HG03521 (cell line): Measurements from ENCODE around the gene DAPK3.
"Not testable (repeated sequence)": the region's sequence is repeated elsewhere in the genome, so short reads cannot be mapped to it uniquely, and the experiment has no call there.

ENCODE experiments used
- ATAC-seq: cut with Tn5 transposase; IDR thresholded peaks from one replicate; pipeline ENCODE4 v1.9.1; 2021; ENCODE audit warnings: mild to moderate bottlenecking, moderate library complexity; ENCODE audit not compliant: unreplicated experiment

Gene DAPK3

GRCh38 chr19:3955688-3956087 lies 15.2 kb downstream of the DAPK3 start:
- no peak for ATAC-seq

DNA sequence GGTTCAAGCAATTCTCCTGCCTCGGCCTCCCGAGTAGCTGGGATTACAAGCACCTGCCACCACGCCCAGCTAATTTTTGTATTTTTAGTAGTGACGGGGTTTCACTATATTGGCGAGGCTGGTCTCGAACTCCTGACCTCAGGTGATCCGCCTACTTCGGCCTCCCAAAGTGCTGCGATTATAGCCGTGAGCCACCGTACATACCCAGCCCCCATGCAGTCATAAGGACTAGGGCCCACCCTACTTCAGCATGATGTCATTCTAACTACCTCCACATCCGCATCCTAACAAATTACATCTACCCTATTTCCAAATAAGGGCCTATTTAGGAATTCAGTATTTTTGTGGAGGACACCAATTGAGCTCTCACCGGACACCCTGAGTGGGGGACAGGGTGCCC lies 15.6 kb downstream of the DAPK3 start:
- not testable (repeated sequence) for ATAC-seq

GRCh38 chr19:3954107-3954506 lies 16.8 kb downstream of the DAPK3 start:
- ATAC-seq = no peak

DNA sequence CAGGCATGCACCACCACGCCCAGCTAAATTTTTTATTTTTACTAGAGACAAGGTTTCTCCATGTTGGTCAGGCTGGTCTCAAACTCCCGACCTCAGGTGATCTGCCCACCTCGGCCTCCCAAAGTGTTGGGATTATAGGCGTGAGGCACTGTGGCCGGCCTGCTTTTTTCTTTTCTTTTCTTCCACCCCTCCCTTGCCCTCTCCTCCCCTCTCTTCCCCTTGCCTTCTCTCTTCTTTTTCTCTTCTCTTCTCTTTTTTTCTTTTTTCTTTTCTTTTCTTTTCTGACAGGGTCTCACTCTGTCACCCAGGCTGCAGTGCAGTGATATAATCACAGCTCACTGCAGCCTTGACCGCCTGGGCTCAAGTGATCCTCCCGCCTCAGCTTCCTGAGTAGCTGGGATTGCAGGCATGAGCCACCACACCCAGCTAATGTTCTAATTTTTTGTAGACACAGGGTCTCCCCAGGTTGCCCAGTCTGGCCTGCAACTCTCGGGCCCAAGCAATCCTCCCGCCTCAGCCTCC lies 18.1 kb downstream of the DAPK3 start:
- ATAC-seq = not testable (repeated sequence)

DNA sequence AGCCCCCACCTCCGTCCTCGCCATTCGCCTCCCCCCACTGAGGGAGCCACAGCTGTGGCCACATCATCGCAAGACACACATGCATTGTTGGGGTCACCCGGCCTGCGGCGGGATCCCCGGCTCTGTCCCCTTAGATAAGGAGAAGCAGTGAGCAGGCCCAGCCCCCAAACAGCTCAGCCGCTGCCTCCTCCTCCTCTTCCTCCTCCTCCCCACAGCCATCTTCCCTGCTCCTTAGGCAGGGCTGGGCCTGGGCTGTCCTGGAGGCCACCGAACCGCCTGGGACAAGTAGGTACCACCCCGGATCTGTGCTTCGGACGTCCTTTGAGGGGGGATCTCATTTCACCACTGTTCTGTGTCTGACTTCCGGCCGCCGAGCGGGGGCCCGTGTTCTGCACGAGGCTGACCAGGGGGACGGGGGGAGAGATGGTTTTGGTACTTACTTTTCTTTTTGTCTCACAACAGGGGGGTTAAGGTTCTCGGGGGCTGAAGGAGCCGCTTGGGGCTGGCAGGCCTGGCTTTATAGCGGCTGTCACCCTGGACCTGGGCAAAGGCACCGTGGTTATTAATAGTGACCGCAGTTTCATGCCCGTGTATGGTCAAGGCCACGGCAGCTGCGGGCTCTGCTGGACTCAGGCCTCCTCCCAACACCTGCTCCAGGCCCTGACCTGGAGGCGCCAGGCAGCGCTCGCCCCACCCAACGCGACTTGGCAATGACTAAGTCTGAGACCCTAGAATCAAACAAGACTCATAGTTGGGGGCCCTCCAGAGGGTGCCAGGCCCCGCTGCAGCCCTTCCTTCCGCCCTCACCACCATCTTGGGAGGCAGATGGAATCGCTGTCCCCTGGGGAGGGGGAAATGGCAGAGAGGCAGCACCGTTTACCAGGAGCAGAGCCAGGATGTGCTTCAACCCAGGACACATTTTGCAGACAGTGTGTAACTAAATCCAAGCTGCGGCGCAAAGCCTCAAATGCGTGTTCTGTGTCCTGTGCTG lies 19.7 kb downstream of the DAPK3 start:
- ATAC-seq = no peak

DNA sequence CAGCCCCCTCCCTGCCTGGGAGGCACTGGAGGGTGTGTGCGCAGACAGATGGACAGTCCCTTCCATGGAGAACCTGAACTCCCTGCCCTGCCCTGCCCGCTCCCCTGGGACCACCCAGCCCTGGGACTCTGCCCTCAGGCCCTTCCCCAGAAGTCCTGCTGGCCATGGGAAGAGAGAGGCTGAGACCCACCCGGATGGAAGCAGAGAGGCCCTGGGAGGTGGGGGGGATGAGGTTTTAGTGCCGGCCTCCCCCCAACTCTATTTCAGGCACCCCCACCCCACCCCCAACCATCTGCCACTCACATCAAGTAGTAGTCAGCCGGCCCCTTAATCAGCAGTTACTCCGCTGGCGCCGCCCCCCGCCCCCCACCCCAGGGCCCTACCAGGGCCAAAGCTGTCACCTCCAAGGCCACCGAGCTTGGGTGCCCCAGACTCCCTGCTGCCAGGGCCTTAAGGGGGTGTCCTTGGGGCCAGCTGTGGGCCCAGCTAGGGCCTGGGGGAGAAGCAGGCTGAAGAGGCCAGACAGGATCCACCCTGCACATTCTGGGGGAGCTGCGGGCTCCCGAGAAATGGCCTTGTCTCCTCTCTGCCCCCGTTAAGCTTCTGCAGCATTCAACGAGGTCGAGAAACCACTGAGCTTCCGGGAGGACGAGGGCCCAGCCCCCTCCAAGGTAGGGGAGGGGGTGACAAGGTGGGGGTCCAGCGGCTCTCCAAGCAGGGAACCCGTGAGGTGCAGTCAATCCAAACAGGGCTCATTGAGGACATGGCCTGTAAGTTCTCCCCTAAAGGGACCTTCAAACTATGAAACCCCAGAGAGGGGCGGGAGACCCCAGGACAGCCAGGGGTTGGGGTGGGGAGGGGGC lies 20.7 kb downstream of the DAPK3 start:
- ATAC-seq = no peak

- no peak for ATAC-seq
Observed at GRCh38 chr19:3949294-3949693, 21.6 kb downstream of the DAPK3 start.

DNA sequence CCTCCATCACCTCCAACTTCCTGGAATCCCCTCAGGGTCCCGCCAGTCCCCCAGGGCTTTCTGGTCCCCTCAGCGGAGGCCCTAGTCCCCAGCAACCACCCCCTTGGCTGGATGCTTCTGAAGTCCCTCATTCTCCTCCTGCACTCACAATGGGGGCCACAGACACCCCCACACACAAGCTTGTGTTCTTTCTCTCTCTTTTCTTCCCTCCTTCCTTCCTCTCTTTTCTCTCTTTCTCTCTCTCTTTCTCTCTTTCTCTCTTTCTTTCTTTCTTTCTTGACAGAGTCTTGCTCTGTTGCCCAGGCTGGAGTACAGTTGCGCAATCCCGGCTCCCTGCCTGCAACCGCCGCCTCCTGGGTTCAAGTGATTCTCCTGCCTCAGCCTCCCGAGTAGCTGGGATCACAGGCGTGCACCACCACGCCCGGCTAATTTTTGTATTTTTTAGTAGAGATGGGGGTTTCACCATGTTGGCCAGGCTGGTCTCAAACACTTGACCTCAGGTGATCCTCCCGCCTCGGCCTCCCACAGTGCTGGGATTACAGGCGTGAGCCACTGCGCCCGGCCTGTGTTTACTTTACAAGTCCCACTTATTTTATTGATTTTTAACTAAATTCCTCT lies 23.5 kb downstream of the DAPK3 start:
- not testable (repeated sequence) for ATAC-seq

DNA sequence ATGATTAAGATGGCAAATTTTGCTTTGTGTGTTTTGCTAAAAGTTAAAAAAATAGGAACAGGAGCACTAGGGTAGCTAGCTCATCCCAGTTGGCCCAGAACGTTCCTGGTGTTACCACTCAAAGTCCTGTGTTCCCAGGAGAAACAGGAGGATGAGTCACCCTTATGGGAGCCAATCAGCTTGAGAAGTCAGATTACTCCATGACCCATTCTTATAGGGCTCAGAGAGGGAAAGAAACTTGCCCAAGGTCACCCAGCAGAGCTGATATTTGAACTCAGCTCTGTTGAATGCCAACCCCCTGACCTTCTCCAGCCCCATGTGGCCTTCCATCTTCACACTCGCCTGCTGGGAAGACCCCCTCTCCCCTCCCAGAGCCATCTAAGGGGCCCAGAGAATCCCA lies 25.1 kb downstream of the DAPK3 start:
- ATAC-seq = no peak

GRCh38 chr19:3944018-3944721 lies 26.7 kb downstream of the DAPK3 start:
- ATAC-seq = no peak

GRCh38 chr19:3942790-3943409 lies 28.0 kb downstream of the DAPK3 start:
- ATAC-seq = no peak

- not testable (repeated sequence) for ATAC-seq
Observed at GRCh38 chr19:3938300-3938950, 32.5 kb downstream of the DAPK3 start.

DNA sequence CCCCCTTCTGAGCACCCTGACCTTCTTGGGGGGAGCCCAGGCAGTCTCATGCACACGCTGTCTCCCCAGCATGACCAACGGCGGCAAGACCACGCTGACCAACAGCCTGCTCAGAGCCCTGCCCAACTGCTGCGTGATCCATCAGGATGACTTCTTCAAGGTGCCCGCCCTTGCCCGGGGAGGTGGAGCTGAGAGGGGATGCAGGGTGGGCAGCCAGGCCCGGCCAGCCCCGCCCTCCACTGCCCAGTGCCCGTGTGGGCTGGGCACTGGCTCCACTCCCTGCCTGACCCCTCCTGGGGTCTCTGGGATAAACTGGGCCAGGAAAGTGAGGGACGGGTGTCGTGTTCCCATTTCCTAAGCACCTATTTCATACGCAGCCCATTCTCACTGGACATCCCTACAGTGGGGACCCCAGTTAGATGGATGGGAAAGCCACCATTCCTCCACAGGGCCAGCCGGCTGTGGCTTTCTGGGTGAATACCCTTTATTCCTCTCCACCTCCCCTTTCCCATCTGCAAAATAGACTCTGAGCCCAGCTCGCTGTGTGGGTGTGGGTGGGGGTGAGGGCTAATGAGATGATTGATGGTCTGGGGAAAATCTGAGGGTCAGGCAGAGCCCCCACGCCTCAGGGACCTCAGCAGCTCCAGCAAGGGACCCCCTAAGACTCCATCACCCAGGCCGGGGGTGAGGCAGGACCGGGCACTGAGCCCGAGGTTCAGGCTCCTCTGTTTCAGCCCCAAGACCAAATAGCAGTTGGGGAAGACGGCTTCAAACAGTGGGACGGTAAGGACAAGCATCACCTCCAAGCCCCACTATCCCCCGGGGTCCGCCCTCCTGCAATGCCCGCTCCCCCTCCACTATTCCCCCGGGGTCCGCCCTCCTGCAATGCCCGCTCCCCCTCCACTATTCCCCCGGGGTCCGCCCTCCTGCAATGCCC lies 34.1 kb downstream of the DAPK3 start:
- no peak for ATAC-seq

- no peak for ATAC-seq
Observed at GRCh38 chr19:3932931-3933810, 37.7 kb downstream of the DAPK3 start, which contains the start of gene NMRK2. NMRK2 (plus strand) TSS chr19:3933069; CDS start chr19:3933672, 603 bp downstream.

GRCh38 chr19:3931041-3931440 lies 39.9 kb downstream of the DAPK3 start:
- no peak for ATAC-seq

- ATAC-seq = no peak
Observed at GRCh38 chr19:3923912-3924311, 47.0 kb downstream of the DAPK3 start.

- ATAC-seq = no peak
Observed at GRCh38 chr19:3923096-3923758, 47.7 kb downstream of the DAPK3 start.
